ENCODE measurements around the gene C1QC.
A peak's percentile ranks its signal among the peaks of the same experiment; 100 is the strongest.

Gene C1QC

GRCh38 chr1:22633697-22634463 is 9.6 kb upstream of the C1QC start:
- Histone ChIP-seq H3K4me3 (ENCODE audit: low read length in 2 of 2) (no peak overlapping the region), H3K27ac (ENCODE audit: low read depth in 2 of 2, low read length in 2 of 2) (no peak overlapping the region), H3K27me3 (ENCODE audit: control insufficient read depth in 2 of 2, insufficient read depth in 2 of 2, low read length in 2 of 2) (peaks cover 4 to 10% of the 10 kb centered on the region in 2 donors), H3K36me3 (ENCODE audit: control insufficient read depth in 2 of 2, insufficient read depth in 2 of 2, low read length in 2 of 2) (no peaks in the 10 kb centered on the region), H3K9ac (ENCODE audit: low read depth in 1 of 2, low read length in 2 of 2) (no peak overlapping the region), H3K9me3 (ENCODE audit: control insufficient read depth in 2 of 2, low read length in 2 of 2) (no peaks in the 10 kb centered on the region), H3K4me1 (ENCODE audit: control insufficient read depth in 2 of 2, insufficient read depth in 2 of 2, low read length in 2 of 2) (no peaks in the 10 kb centered on the region)

- no peak overlapping the region for H3K4me3 ChIP-seq (ENCODE audit: low read length in 2 of 2)
Measured at GRCh38 chr1:22635436-22635835, 8.0 kb upstream of the C1QC start.

GRCh38 chr1:22636353-22636752 is 7.1 kb upstream of the C1QC start, which contains the start of gene C1QA:
Gene C1QA, plus strand, starts transcription at chr1:22636628. Its CDS starts 989 bp downstream, at chr1:22637617.
- H3K9me3 ChIP-seq (ENCODE audit: control insufficient read depth in 2 of 2, low read length in 2 of 2), result no peaks in the 10 kb centered on the region
- peaks cover 1 to 4% of the 10 kb centered on the region in 2 donors for H3K27me3 ChIP-seq (ENCODE audit: control insufficient read depth in 2 of 2, insufficient read depth in 2 of 2, low read length in 2 of 2)
- peak within 1 kb of the TSS; percentile 39 to 43 for H3K27ac ChIP-seq (ENCODE audit: low read depth in 2 of 2, low read length in 2 of 2)
- H3K4me1 ChIP-seq (ENCODE audit: control insufficient read depth in 2 of 2, insufficient read depth in 2 of 2, low read length in 2 of 2), result no peaks in the 10 kb centered on the region
- peak within 1 kb of the TSS; percentile 14 to 28 for H3K4me3 ChIP-seq (ENCODE audit: low read length in 2 of 2)
- no peaks in the 10 kb centered on the region for H3K36me3 ChIP-seq (ENCODE audit: control insufficient read depth in 2 of 2, insufficient read depth in 2 of 2, low read length in 2 of 2)
- H3K9ac ChIP-seq (ENCODE audit: low read depth in 1 of 2, low read length in 2 of 2), result peak within 1 kb of the TSS; percentile 32 to 34

More at GRCh38 chr1:22635436-22635835, 8.0 kb upstream of the C1QC start:
- H3K36me3 ChIP-seq (ENCODE audit: control insufficient read depth in 2 of 2, insufficient read depth in 2 of 2, low read length in 2 of 2), result no peaks in the 10 kb centered on the region
- peaks cover 0 to 9% of the 10 kb centered on the region in 2 donors for H3K27me3 ChIP-seq (ENCODE audit: control insufficient read depth in 2 of 2, insufficient read depth in 2 of 2, low read length in 2 of 2)
- H3K4me1 ChIP-seq (ENCODE audit: control insufficient read depth in 2 of 2, insufficient read depth in 2 of 2, low read length in 2 of 2), result no peaks in the 10 kb centered on the region
- no peaks in the 10 kb centered on the region for H3K9me3 ChIP-seq (ENCODE audit: control insufficient read depth in 2 of 2, low read length in 2 of 2)
- H3K9ac ChIP-seq (ENCODE audit: low read depth in 1 of 2, low read length in 2 of 2), result no peak overlapping the region
- H3K27ac ChIP-seq (ENCODE audit: low read depth in 2 of 2, low read length in 2 of 2), result no peak overlapping the region

- Histone ChIP-seq H3K4me1 (ENCODE audit: control insufficient read depth in 2 of 2, insufficient read depth in 2 of 2, low read length in 2 of 2) (no peaks in the 10 kb centered on the region), H3K9me3 (ENCODE audit: control insufficient read depth in 2 of 2, low read length in 2 of 2) (no peaks in the 10 kb centered on the region), H3K27me3 (ENCODE audit: control insufficient read depth in 2 of 2, insufficient read depth in 2 of 2, low read length in 2 of 2) (peaks cover 2 to 4% of the 10 kb centered on the region in 2 donors), H3K36me3 (ENCODE audit: control insufficient read depth in 2 of 2, insufficient read depth in 2 of 2, low read length in 2 of 2) (no peaks in the 10 kb centered on the region), H3K27ac (ENCODE audit: low read depth in 2 of 2, low read length in 2 of 2) (peak overlapping the region; percentile 39 to 43), H3K4me3 (ENCODE audit: low read length in 2 of 2) (peak overlapping the region; percentile 14 to 28), H3K9ac (ENCODE audit: low read depth in 1 of 2, low read length in 2 of 2) (peak overlapping the region; percentile 32 to 34)
Measured at GRCh38 chr1:22636927-22637326, 6.5 kb upstream of the C1QC start.

- Histone ChIP-seq H3K4me3 (ENCODE audit: low read length in 2 of 2) (peak overlapping the region in 1 of 2 donors; percentile 14), H3K9me3 (ENCODE audit: control insufficient read depth in 2 of 2, low read length in 2 of 2) (no peaks in the 10 kb centered on the region), H3K4me1 (ENCODE audit: control insufficient read depth in 2 of 2, insufficient read depth in 2 of 2, low read length in 2 of 2) (no peaks in the 10 kb centered on the region), H3K9ac (ENCODE audit: low read depth in 1 of 2, low read length in 2 of 2) (no peak overlapping the region), H3K27me3 (ENCODE audit: control insufficient read depth in 2 of 2, insufficient read depth in 2 of 2, low read length in 2 of 2) (peaks cover 2 to 4% of the 10 kb centered on the region in 2 donors), H3K36me3 (ENCODE audit: control insufficient read depth in 2 of 2, insufficient read depth in 2 of 2, low read length in 2 of 2) (no peaks in the 10 kb centered on the region), H3K27ac (ENCODE audit: low read depth in 2 of 2, low read length in 2 of 2) (peak overlapping the region; percentile 20 to 32)
Measured at GRCh38 chr1:22637907-22638445, 5.5 kb upstream of the C1QC start.

- H3K4me1 ChIP-seq (ENCODE audit: control insufficient read depth in 2 of 2, insufficient read depth in 2 of 2, low read length in 2 of 2), result no peaks in the 10 kb centered on the region
- H3K27ac ChIP-seq (ENCODE audit: low read depth in 2 of 2, low read length in 2 of 2), result no peak overlapping the region
- H3K27me3 ChIP-seq (ENCODE audit: control insufficient read depth in 2 of 2, insufficient read depth in 2 of 2, low read length in 2 of 2), result peaks cover 2 to 4% of the 10 kb centered on the region in 2 donors
- H3K9ac ChIP-seq (ENCODE audit: low read depth in 1 of 2, low read length in 2 of 2), result peak overlapping the region in 1 of 2 donors; percentile 6
- H3K9me3 ChIP-seq (ENCODE audit: control insufficient read depth in 2 of 2, low read length in 2 of 2), result no peaks in the 10 kb centered on the region
- peak overlapping the region in 1 of 2 donors; percentile 20 for H3K4me3 ChIP-seq (ENCODE audit: low read length in 2 of 2)
- no peaks in the 10 kb centered on the region for H3K36me3 ChIP-seq (ENCODE audit: control insufficient read depth in 2 of 2, insufficient read depth in 2 of 2, low read length in 2 of 2)
Measured at GRCh38 chr1:22638476-22639234, 4.8 kb upstream of the C1QC start.

- Histone ChIP-seq H3K27me3 (ENCODE audit: control insufficient read depth in 2 of 2, insufficient read depth in 2 of 2, low read length in 2 of 2) (peaks cover 2 to 4% of the 10 kb centered on the region in 2 donors), H3K9me3 (ENCODE audit: control insufficient read depth in 2 of 2, low read length in 2 of 2) (no peaks in the 10 kb centered on the region), H3K36me3 (ENCODE audit: control insufficient read depth in 2 of 2, insufficient read depth in 2 of 2, low read length in 2 of 2) (no peaks in the 10 kb centered on the region), H3K4me3 (ENCODE audit: low read length in 2 of 2) (peak overlapping the region in 1 of 2 donors; percentile 20), H3K4me1 (ENCODE audit: control insufficient read depth in 2 of 2, insufficient read depth in 2 of 2, low read length in 2 of 2) (no peaks in the 10 kb centered on the region), H3K27ac (ENCODE audit: low read depth in 2 of 2, low read length in 2 of 2) (no peak overlapping the region), H3K9ac (ENCODE audit: low read depth in 1 of 2, low read length in 2 of 2) (no peak overlapping the region)
Measured at GRCh38 chr1:22639286-22639685, 4.1 kb upstream of the C1QC start.

- Histone ChIP-seq H3K9ac (ENCODE audit: low read depth in 1 of 2, low read length in 2 of 2) (no peak overlapping the region), H3K27ac (ENCODE audit: low read depth in 2 of 2, low read length in 2 of 2) (no peak overlapping the region), H3K9me3 (ENCODE audit: control insufficient read depth in 2 of 2, low read length in 2 of 2) (no peaks in the 10 kb centered on the region), H3K36me3 (ENCODE audit: control insufficient read depth in 2 of 2, insufficient read depth in 2 of 2, low read length in 2 of 2) (no peaks in the 10 kb centered on the region), H3K27me3 (ENCODE audit: control insufficient read depth in 2 of 2, insufficient read depth in 2 of 2, low read length in 2 of 2) (peaks cover 2 to 4% of the 10 kb centered on the region in 2 donors), H3K4me3 (ENCODE audit: low read length in 2 of 2) (no peak overlapping the region), H3K4me1 (ENCODE audit: control insufficient read depth in 2 of 2, insufficient read depth in 2 of 2, low read length in 2 of 2) (no peaks in the 10 kb centered on the region)
Measured at GRCh38 chr1:22641247-22641646, 2.2 kb upstream of the C1QC start.

- Histone ChIP-seq H3K4me1 (ENCODE audit: control insufficient read depth in 2 of 2, insufficient read depth in 2 of 2, low read length in 2 of 2) (no peaks in the 10 kb centered on the region), H3K4me3 (ENCODE audit: low read length in 2 of 2) (no peak overlapping the region), H3K9ac (ENCODE audit: low read depth in 1 of 2, low read length in 2 of 2) (no peak overlapping the region), H3K9me3 (ENCODE audit: control insufficient read depth in 2 of 2, low read length in 2 of 2) (no peaks in the 10 kb centered on the region), H3K27ac (ENCODE audit: low read depth in 2 of 2, low read length in 2 of 2) (no peak overlapping the region), H3K27me3 (ENCODE audit: control insufficient read depth in 2 of 2, insufficient read depth in 2 of 2, low read length in 2 of 2) (peaks cover 2 to 4% of the 10 kb centered on the region in 2 donors), H3K36me3 (ENCODE audit: control insufficient read depth in 2 of 2, insufficient read depth in 2 of 2, low read length in 2 of 2) (no peaks in the 10 kb centered on the region)
Measured at GRCh38 chr1:22641906-22642636, 1.4 kb upstream of the C1QC start.
